HG02623 (cell line): Measurements from ENCODE around the gene ERC1.

Experiments used
- ATAC-seq: cut with Tn5 transposase; IDR thresholded peaks from one replicate; pipeline ENCODE4 v1.9.1; 2021; ENCODE audit warnings: moderate library complexity; ENCODE audit not compliant: unreplicated experiment

ERC1 gene

GRCh38 chr12:1377117-1377516 is 386.1 kb downstream of the ERC1 start:
- no peak for ATAC-seq

GRCh38 chr12:1377681-1378080 is 386.7 kb downstream of the ERC1 start:
- ATAC-seq = no peak

GRCh38 chr12:1380171-1380851 is 389.3 kb downstream of the ERC1 start:
- ATAC-seq = no peak

- ATAC-seq = no peak
These were observed 391.1 kb downstream of the ERC1 start for GRCh38 chr12:1382151-1382550.

GRCh38 chr12:1382826-1383225 is 391.8 kb downstream of the ERC1 start:
- ATAC-seq = no peak

GRCh38 chr12:1383758-1384157 is 392.7 kb downstream of the ERC1 start:
- no peak for ATAC-seq

- ATAC-seq = no peak
These were observed 393.9 kb downstream of the ERC1 start for GRCh38 chr12:1384910-1385309.

- ATAC-seq = no peak
These were observed 400.7 kb downstream of the ERC1 start for GRCh38 chr12:1391722-1392121.

GRCh38 chr12:1395421-1395955 is 404.5 kb downstream of the ERC1 start:
- no peak for ATAC-seq

GRCh38 chr12:1398673-1399072 is 407.6 kb downstream of the ERC1 start:
- ATAC-seq = no peak

- no peak for ATAC-seq
These were observed 410.9 kb downstream of the ERC1 start for GRCh38 chr12:1401891-1402290.

GRCh38 chr12:1403417-1403816 is 412.4 kb downstream of the ERC1 start:
- no peak for ATAC-seq

GRCh38 chr12:1405619-1406018 is 414.6 kb downstream of the ERC1 start:
- no peak for ATAC-seq

- no peak for ATAC-seq
These were observed 419.8 kb downstream of the ERC1 start for GRCh38 chr12:1410794-1411193.

GRCh38 chr12:1413930-1414329 is 422.9 kb downstream of the ERC1 start:
- no peak for ATAC-seq

GRCh38 chr12:1418144-1418543 is 427.1 kb downstream of the ERC1 start:
- no peak for ATAC-seq

- ATAC-seq = no peak
These were observed 428.9 kb downstream of the ERC1 start for GRCh38 chr12:1419849-1420371.

- ATAC-seq = no peak
These were observed 430.2 kb downstream of the ERC1 start for GRCh38 chr12:1421091-1421846.

- no peak for ATAC-seq
These were observed 431.7 kb downstream of the ERC1 start for GRCh38 chr12:1422604-1423315.

- ATAC-seq = no peak
These were observed 433.8 kb downstream of the ERC1 start for GRCh38 chr12:1424674-1425395.

- ATAC-seq = no peak
These were observed 434.3 kb downstream of the ERC1 start for GRCh38 chr12:1425396-1425729.
